B cell (primary cell): ENCODE data around the gene PHAX. TPM values are rescaled to one million over a fixed set of nuclear protein-coding genes. Genes with fewer than 3 reads are reported as not detected.

Experiments
- ATAC-seq: fragments of 200-7000 bp; cut with Tn5 transposase; one replicate; pipeline ENCODE4 v1.10.0; 2021; ENCODE audit warnings: low read depth, mild to moderate bottlenecking, moderate number of reproducible peaks, moderate library complexity
- CTCF ChIA-PET: fragments of 350-600 bp; sonication (Branson Sonifier 250); formaldehyde crosslinking; loops from one replicate; lab custom pipeline; 2021; ENCODE audit warnings: antibody characterized with exemption, inconsistent platforms; lab: Charles Lee
- POLR2A ChIA-PET: fragments of 350-600 bp; sonication (Branson Sonifier 250); formaldehyde crosslinking; loops from one replicate; lab custom pipeline; 2021; ENCODE audit warnings: antibody characterized with exemption; lab: Charles Lee
- DNase-seq: peaks from one replicate; pipeline ENCODE4 v3.0.0; 2013
- H2AFZ ChIP-seq: 2 replicates; pipeline ENCODE4 v1.6.1; 2012; ENCODE audit warnings: mild to moderate bottlenecking, low read depth, low read length; ENCODE audit not compliant: insufficient read depth, poor library complexity, severe bottlenecking
- H3K27ac ChIP-seq, 2 donors: 1 replicate in 1 of 2; 2 replicates in 1 of 2; pipeline ENCODE4 v1.5.1; 2012 to 2013; ENCODE audit warnings: low read length in 2 of 2, mild to moderate bottlenecking in 2 of 2, moderate library complexity in 1 of 2
- H3K27me3 ChIP-seq, 4 experiments: fragments of 200-600 bp in 1 of 4; sonication (generic) in 1 of 4; replicated peaks in 1 of 4; 1 replicate in 2 of 4; 2 replicates in 2 of 4; pipeline versions ENCODE4 v1.6.1 to v1.7.0; 2013 to 2016; ENCODE audit warnings: low read length in 3 of 4, mild to moderate bottlenecking in 2 of 4, mixed read lengths in 1 of 4, moderate library complexity in 1 of 4; ENCODE audit not compliant: insufficient read depth in 4 of 4, control insufficient read depth in 3 of 4; ENCODE audit errors: control extremely low read depth in 1 of 4
- H3K36me3 ChIP-seq, 2 experiments: replicated peaks in 1 of 2; 1 replicate in 1 of 2; 2 replicates in 1 of 2; pipeline versions ENCODE4 v1.6.1 to v1.7.1; 2013; ENCODE audit warnings: low read length in 1 of 2; ENCODE audit not compliant: insufficient read depth in 2 of 2, control insufficient read depth in 1 of 2; ENCODE audit errors: control extremely low read depth in 1 of 2, extremely low read depth in 1 of 2
- H3K4me1 ChIP-seq, 2 donors: fragments of 200-600 bp in 1 of 2; sonication (generic) in 1 of 2; 1 replicate in 1 of 2; 2 replicates in 1 of 2; pipeline versions ENCODE4 v1.5.1 to v1.6.1; 2013 to 2017; ENCODE audit warnings: low read length in 2 of 2; ENCODE audit not compliant: control insufficient read depth in 2 of 2, insufficient read depth in 2 of 2
- H3K4me2 ChIP-seq: replicated peaks from 2 replicates; pipeline ENCODE3; 2012; ENCODE audit warnings: mild to moderate bottlenecking, low read depth, low read length; ENCODE audit not compliant: poor library complexity, severe bottlenecking
- H3K4me3 ChIP-seq, 5 experiments: fragments of 200-600 bp in 1 of 5; sonication (generic) in 1 of 5; 1 replicate in 3 of 5; 2 replicates in 2 of 5; pipeline versions ENCODE4 v1.5.1 to v1.7.0; 2011 to 2016; ENCODE audit warnings: low read length in 4 of 5, mild to moderate bottlenecking in 4 of 5, low read depth in 2 of 5, control low read depth in 1 of 5, moderate library complexity in 1 of 5; ENCODE audit not compliant: insufficient read depth in 1 of 5; ENCODE audit errors: control extremely low read depth in 1 of 5, extremely low read depth in 1 of 5
- H3K79me2 ChIP-seq: fragments of 200-600 bp; sonication (generic); one replicate; pipeline ENCODE4 v1.6.0; 2016; ENCODE audit warnings: low read length; ENCODE audit not compliant: control insufficient read depth, insufficient read depth
- H3K9ac ChIP-seq: fragments of 200-600 bp; sonication (generic); 2 replicates; pipeline ENCODE4 v1.6.1; 2017; ENCODE audit warnings: mild to moderate bottlenecking, low read length, moderate library complexity
- H3K9me3 ChIP-seq, 3 donors: one replicate each; pipeline versions ENCODE4 v1.6.1 to v1.7.1; 2013; ENCODE audit warnings: low read length in 2 of 3; ENCODE audit not compliant: control insufficient read depth in 2 of 3, insufficient read depth in 1 of 3; ENCODE audit errors: control extremely low read depth in 1 of 3
- H4K20me1 ChIP-seq: 2 replicates; pipeline ENCODE4 v1.6.0; 2012; ENCODE audit warnings: mild to moderate bottlenecking, low read length; ENCODE audit not compliant: insufficient read depth, control insufficient read depth, poor library complexity, severe bottlenecking
- H3K27ac Mint-ChIP-seq: one replicate; pipeline ENCODE4 v1.8.0; 2021; ENCODE audit warnings: mixed read lengths
- H3K27me3 Mint-ChIP-seq: one replicate; pipeline ENCODE4 v1.8.0; 2021; ENCODE audit warnings: mixed read lengths
- H3K4me1 Mint-ChIP-seq: one replicate; pipeline ENCODE4 v1.8.0; 2021; ENCODE audit warnings: mixed read lengths
- H3K4me3 Mint-ChIP-seq: one replicate; pipeline ENCODE4 v1.8.0; 2021; ENCODE audit warnings: mixed read lengths
- H3K9me3 Mint-ChIP-seq: one replicate; pipeline ENCODE4 v1.8.0; 2022; ENCODE audit warnings: mixed read lengths; ENCODE audit not compliant: insufficient read depth
- EZH2 ChIP-seq: IDR thresholded peaks from 2 replicates; pipeline ENCODE4 v1.6.1; 2012; ENCODE audit warnings: borderline replicate concordance, low read depth, mild to moderate bottlenecking, moderate library complexity, low read length; ENCODE audit not compliant: insufficient read depth, poor library complexity, severe bottlenecking
- WGBS: methylation state at CpG from one replicate; pipeline ENCODE4 v1.1.5; 2013; ENCODE audit warnings: missing lambda C conversion rate; ENCODE audit not compliant: insufficient coverage; 5-methylcytosine and 5-hydroxymethylcytosine counted together
- intact Hi-C: fragments of 100-400 bp; cut with micrococcal nuclease; formaldehyde crosslinking; loops from one replicate; pipeline ENCODE4 v1.10.0; 2022
- polyA plus RNA-seq: library from polyadenylated mRNA; depleted of rRNA; stranded (reverse); fragments of >200 nt; gene quantifications from 2 replicates; pipeline ENCODE4 v1.2.3, GENCODE V29; 2012
- total RNA-seq, 2 donors: library from RNA; stranded (reverse); fragments of 120-200 nt in 1 of 2; gene quantifications; 1 replicate in 1 of 2; 2 replicates in 1 of 2; pipeline versions ENCODE4 v1.2.3 to v1.2.4, GENCODE V29; 2013 to 2022
- TF ChIP-seq, protein P1 (sequence below): fragments of 200-600 bp; IDR thresholded peaks from one replicate; pipeline ENCODE4 v1.8.0; 2022; ENCODE audit warnings: antibody characterized with exemption, mild to moderate bottlenecking

PHAX gene
- total and polyA plus RNA-seq, 2 donors (not counting 1 experiment from before 2014, with no cell fraction given) = 7.1 to 43.9 TPM

DNA sequence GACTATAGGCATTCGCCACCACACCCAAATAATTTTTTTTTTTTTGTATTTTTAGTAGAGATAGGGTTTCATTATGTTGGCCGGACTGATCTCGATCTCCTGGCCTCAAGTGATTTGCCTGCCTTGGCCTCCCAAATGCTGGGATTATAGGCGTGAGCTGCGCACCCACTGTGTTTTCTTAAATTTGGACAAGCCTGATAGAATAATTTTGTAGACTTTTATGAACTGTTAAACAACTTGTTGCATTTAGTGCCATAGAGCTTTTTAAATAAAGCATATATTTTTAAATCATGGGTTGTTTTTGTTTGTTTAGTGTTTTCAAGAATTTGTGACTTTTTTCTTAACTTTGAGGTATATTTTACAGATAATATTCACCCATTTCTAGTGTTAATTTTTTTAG, 4.8 kb downstream of the PHAX start:
- no peaks in the 10 kb centered on the region for H3K27me3 ChIP-seq
- H3K4me3 Mint-ChIP-seq = no peak overlapping the region
- peaks cover 13 to 16% of the 10 kb centered on the region in 2 donors for H3K4me1 ChIP-seq
- H3K79me2 ChIP-seq = peaks cover 89% of the 10 kb centered on the region
- H3K36me3 ChIP-seq = peaks cover 7 to 50% of the 10 kb centered on the region in 2 experiments
- peaks cover 0 to under 1% (median 0%) of the 10 kb centered on the region in 3 donors for H3K9me3 ChIP-seq
- POLR2A ChIA-PET = no interaction called here
- WGBS = 100% methylated on average over 1 of the region's 5 CpGs
- ATAC-seq = no peak
- H3K4me3 ChIP-seq = no peak overlapping the region
- no peak overlapping the region for H2AFZ ChIP-seq
- no peak for DNase-seq
- H3K9me3 Mint-ChIP-seq = no peaks in the 10 kb centered on the region
- CTCF ChIA-PET = interaction anchor here (1.3 kb wide), 1 partner anchor 9 kb away, joined by 6 read pairs; no protein-coding TSS in a partner anchor
- intact Hi-C loops = no loop called here
- H3K27me3 Mint-ChIP-seq = no peaks in the 10 kb centered on the region
- H3K4me2 ChIP-seq = no peak overlapping the region
- no peak for TF ChIP-seq EZH2
- TF ChIP-seq, protein P1, sequence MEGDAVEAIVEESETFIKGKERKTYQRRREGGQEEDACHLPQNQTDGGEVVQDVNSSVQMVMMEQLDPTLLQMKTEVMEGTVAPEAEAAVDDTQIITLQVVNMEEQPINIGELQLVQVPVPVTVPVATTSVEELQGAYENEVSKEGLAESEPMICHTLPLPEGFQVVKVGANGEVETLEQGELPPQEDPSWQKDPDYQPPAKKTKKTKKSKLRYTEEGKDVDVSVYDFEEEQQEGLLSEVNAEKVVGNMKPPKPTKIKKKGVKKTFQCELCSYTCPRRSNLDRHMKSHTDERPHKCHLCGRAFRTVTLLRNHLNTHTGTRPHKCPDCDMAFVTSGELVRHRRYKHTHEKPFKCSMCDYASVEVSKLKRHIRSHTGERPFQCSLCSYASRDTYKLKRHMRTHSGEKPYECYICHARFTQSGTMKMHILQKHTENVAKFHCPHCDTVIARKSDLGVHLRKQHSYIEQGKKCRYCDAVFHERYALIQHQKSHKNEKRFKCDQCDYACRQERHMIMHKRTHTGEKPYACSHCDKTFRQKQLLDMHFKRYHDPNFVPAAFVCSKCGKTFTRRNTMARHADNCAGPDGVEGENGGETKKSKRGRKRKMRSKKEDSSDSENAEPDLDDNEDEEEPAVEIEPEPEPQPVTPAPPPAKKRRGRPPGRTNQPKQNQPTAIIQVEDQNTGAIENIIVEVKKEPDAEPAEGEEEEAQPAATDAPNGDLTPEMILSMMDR = no peak
- H3K27ac Mint-ChIP-seq = no peak overlapping the region
- no peak overlapping the region for H3K27ac ChIP-seq
- peaks cover 43% of the 10 kb centered on the region for H3K4me1 Mint-ChIP-seq
- peaks cover 62% of the 10 kb centered on the region for H4K20me1 ChIP-seq
- no peak overlapping the region for H3K9ac ChIP-seq

DNA sequence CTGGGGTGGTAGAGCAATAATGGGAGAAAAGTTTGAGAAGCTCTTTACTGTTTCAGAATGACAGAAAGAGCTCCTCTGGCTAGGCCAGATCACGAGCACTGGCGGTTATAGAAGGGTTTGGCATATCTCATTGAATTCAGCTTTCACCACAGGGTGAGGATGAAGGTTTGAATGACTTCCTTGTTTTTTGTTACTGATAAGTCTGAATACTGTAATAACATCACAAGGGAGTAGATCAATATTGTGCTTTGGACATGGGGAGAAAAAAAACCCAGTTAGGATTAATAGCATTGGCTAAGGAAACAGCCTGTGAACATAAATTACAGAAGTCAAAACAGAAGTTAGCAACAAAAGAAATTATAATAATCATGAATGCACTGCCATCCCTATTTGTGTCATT, 9.4 kb downstream of the PHAX start:
- CTCF ChIA-PET = interaction anchor here (0.7 to 1.8 kb wide), 2 partner anchors 9 to 12 kb away, joined by 3 to 5 read pairs; partner anchors contain the start of gene PHAX
- POLR2A ChIA-PET = no interaction called here
- peaks cover 0 to 2% of the 10 kb centered on the region in 2 donors for H3K4me1 ChIP-seq
- Mint-ChIP-seq H3K27ac (no peak overlapping the region), H3K4me1 (peaks cover 40% of the 10 kb centered on the region), H3K9me3 (no peaks in the 10 kb centered on the region), H3K4me3 (no peak overlapping the region), H3K27me3 (no peaks in the 10 kb centered on the region)
- H3K27me3 ChIP-seq = no peaks in the 10 kb centered on the region
- H3K9me3 ChIP-seq = no peaks in the 10 kb centered on the region
- no peak for DNase-seq
- WGBS = no CpG with 5 or more reads among the region's 2 CpGs
- TF ChIP-seq, protein P1 = no peak
- no peak for TF ChIP-seq EZH2
- no peak overlapping the region for H3K4me2 ChIP-seq
- H3K27ac ChIP-seq = no peak overlapping the region
- no peak overlapping the region for H3K4me3 ChIP-seq
- ATAC-seq = no peak
- peaks cover 56% of the 10 kb centered on the region for H4K20me1 ChIP-seq
- intact Hi-C loops = no loop called here
- H3K36me3 ChIP-seq = peaks cover 4 to 53% of the 10 kb centered on the region in 2 experiments
- no peak overlapping the region for H3K9ac ChIP-seq
- no peak overlapping the region for H2AFZ ChIP-seq
- peaks cover 83% of the 10 kb centered on the region for H3K79me2 ChIP-seq
